Activated CD4-positive, alpha-beta T cell treated with anti-CD3 and anti-CD28 coated beads, Interleukin-2, amount 50 U/mL, for 1 hour (primary cell): ENCODE measurements around the gene KCNK1.

Experiments
- DNase-seq: peaks from one replicate; pipeline ENCODE4 v3.0.0-alpha.2; 2020

The KCNK1 gene

GRCh38 chr1:233613252-233614172 lies at the start of gene KCNK1:
Gene KCNK1 (plus strand): TSS chr1:233614106. CDS start chr1:233614172, 66 bp downstream.
- DNase-seq, result no peak

GRCh38 chr1:233565313-233565712 lies 48.6 kb upstream of the KCNK1 start:
- no peak for DNase-seq

DNA sequence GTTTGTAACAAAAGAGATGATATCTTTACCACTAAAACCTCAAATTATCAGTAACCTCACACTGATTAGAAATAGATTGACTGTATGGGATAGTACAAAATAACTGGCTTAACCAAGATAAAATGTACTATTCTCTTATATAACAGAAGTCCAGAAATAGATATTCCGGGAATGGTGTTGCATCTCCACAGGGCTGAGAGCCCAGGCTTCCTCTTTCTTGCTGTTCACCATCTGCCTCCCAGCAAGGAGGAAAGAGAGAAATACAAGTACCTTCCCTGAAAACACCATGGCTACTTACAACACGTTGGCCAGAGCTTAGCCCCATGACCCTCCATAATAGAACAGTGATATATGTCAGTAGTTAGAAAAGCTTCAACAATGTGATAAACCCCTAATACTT lies 47.0 kb upstream of the KCNK1 start:
- DNase-seq, result no peak

GRCh38 chr1:233569636-233570035 lies 44.3 kb upstream of the KCNK1 start:
- no peak for DNase-seq

- no peak for DNase-seq
Observed at GRCh38 chr1:233570216-233570615, 43.7 kb upstream of the KCNK1 start.

DNA sequence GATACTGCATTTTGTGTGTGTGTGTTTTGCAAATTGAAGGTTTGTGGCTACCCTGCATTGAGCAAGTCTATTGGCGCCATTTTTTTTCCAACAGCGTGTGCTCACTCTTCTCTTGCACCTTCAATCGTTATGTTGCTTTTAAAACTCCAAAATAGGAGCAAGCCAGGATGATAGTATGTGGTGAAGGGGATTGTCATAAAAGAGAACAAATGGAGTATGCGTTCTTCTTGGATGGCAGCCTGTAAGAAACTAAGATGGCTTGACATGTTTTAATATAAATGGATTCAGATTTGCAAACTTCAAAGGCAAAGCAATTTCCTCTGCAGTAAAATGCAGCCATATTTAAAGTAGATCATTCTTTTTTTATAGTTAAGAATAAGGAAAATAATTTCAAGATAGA lies 43.2 kb upstream of the KCNK1 start:
- no peak for DNase-seq

GRCh38 chr1:233572896-233573295 lies 41.0 kb upstream of the KCNK1 start:
- no peak for DNase-seq

DNA sequence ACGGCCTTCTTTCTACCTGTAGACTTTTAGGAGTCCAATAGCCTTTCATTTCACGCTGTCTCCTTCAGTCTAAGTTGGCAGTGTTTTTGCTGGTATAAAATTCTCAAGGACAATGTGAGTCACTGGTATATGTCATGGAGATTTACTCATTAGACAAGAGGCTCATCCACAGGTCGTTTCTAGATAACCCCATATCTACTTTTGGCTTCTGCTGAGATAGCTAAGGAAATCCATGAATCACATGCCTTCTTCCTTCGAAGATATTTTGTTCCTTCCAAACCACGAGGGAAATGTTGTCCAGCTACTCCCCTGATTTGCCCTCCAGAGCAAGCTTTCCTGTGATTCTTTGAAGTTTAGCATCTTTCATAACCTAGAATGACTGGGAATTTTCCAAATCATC lies 38.5 kb upstream of the KCNK1 start:
- DNase-seq, result no peak

DNA sequence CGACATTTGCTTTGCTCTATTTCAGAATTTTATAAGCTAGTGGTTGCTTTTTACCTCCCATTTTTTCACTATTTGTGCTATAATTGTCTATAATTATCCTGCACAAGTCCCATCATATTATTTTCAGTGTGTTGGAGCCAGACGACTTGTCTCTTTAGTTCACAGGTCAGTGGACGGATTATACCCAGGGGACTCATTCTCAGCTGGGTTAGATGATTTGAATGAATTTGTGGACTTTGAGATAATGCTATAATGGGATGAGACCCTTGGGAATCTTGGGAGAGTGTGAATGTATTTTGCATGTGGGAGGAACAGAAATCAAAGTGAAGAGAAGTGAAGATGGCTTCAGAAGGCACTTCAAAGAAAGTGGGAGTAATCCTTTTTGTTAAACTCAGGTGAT lies 31.5 kb upstream of the KCNK1 start:
- no peak for DNase-seq

DNA sequence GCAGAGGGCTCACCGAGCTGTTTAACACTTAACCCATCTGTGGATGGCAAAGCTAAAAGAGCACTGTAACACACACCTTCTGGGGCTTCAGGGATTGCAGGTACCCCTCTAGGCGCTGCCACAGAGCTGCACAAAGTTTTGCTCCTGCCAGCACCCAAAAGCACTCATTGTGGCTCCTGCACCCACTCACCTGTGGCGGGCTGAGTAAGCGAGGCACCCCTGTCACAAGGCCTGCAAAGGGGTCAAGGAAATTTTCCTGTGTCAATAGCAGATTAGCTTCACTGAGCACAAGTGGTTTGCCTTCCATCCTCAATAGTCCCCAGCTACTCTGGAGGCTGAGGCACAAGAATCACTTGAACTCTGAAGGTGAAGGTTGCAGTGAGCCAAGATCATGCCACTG lies 29.5 kb upstream of the KCNK1 start:
- DNase-seq, result no peak

DNA sequence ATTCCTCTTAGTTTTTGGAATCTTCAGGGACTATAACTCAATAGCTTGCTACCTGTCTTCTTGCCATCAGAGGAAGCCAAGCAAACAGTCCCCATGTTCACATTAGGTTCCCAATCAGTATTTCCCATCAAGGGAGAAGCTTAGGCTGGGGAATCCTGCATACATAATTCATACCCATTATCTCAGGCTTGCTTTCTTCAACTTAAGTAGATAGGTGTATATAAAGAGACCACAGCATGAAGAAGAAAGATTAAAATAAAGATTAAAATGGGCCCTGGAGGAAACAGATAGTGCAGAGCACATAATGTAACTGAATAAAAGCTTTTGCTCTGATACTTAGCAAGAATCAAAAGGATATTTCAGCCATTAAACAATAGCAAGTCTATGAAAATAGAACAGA lies 29.0 kb upstream of the KCNK1 start:
- no peak for DNase-seq

DNA sequence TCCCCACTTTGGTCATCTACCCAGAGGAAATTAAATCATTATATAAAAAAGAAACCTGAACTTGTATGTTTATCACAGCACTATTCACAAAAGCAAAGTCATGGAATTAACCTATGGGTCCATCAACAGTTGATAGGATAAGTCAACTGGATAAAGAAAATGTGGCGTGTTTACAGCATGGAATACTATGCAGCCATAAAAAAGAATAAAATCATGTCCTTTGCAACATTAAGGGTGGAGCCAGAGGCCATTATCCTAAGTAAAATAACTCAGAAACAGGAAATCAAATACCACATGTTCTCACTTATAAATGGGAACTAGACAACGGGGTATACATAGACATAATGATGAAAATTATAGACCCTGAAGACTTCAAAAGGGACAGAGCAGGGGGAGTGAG lies 27.6 kb upstream of the KCNK1 start:
- no peak for DNase-seq

- DNase-seq, result no peak
Observed at GRCh38 chr1:233587196-233587595, 26.7 kb upstream of the KCNK1 start.

DNA sequence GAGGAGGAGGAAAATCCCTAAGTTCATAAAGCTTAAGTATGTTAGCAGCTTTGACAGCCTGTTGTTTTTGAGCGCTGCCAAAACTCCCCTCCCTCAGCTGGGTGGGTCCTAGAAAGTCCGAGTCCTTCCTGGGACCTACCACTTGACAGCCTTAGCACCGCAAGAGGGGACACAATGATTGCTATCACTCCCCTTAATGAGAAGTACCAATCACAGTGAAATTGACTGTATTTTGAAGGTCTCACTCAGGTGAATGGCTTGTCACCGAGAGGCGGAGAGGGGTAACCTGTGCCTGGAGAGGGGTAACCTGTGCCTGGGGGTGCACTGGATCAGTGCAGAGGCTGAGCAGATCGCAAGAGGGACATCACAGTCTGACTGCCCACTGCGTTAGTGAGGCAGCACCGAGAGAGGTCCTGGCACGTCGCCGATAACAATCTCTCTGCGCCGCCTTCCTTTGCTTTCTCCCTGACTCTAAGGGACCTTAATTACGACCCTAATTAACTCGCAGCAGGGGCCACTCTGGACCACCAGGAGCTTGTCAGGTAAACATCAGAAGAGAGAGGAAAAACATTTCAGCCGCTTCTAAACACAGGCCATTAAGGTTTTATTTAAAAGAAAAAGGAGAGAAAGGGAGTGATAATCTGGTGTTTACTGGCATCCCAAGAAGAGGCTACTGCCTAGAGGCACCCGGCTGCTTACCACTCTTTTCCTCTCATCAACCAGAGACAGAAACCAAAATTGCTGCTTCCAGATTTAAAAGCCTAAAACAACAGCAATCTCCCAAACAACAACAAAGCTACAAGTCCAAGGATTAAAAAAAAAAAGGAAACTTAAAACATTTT lies 25.7 kb upstream of the KCNK1 start:
- DNase-seq, result no peak

GRCh38 chr1:233597489-233597901 lies 16.4 kb upstream of the KCNK1 start:
- no peak for DNase-seq

DNA sequence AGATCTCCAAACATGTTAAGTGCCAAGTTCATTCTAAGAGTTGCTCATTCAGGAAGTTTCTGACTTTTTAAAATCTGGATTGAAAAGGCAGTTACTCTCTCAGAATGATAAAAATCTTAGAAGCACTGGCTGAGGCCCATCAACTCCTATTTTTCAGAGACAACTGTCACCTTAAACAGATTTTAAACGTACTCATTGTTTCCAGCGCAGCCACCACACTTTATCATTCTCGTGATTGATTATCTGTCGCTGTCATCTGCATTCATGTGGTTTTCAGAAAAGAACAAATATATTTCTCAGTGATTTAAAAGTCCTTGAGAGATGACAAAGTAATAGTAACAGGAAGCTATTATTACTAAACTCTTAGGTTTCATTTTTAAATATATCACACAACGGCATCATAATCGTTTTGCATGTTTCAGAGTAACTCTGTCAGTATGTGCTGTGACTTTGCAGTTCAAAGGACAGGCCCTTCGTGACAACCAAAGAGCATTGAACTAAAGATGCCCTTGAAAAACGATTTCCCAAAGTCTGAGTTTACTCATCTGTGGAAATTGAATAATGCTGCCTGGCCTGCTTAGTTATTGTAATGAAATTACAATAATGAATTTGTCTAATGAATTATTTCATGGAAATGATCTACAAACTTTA lies 14.9 kb upstream of the KCNK1 start:
- DNase-seq, result no peak

GRCh38 chr1:233599542-233600073 lies 14.3 kb upstream of the KCNK1 start:
- DNase-seq, result no peak

- DNase-seq, result no peak
Observed at GRCh38 chr1:233600488-233600887, 13.4 kb upstream of the KCNK1 start.

DNA sequence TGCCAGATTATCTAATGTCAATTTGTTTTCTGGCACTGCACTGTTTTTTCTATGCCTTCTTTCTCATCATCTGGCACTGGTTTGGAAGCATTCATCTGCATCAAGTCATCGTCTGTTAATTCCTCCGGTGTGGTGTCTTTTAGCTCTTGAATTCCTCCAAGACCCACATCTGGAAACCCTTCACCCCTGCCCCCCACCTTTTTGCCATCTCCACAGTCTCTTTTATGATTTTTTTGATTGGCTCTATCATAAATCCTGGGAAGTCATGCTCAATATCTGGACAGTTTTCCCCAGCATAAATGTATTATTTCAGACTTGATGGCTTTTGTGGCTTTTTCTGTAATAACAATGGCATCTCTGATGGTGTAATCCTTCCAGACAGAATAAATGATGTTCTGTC lies 10.4 kb upstream of the KCNK1 start:
- no peak for DNase-seq

DNA sequence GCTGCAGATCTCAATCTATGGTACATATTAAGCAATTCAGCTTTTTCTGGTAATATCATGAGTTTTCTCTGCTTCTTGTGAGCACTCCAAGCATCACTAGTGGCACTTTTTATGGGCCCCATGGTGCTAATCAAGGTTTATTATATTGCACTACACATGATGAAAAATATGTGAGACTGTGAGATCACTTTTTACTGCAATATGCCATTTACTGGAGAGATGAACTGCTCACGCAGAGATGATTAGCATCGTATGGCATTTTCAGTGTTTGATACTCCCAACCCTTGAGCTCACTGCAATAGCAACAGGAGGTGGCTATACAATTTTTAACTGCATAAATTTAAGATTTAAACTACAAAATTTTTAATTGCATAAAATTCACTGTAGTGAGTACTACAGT lies 8.7 kb upstream of the KCNK1 start:
- DNase-seq, result no peak

GRCh38 chr1:233606813-233607212 lies 7.1 kb upstream of the KCNK1 start:
- DNase-seq, result no peak

GRCh38 chr1:233607252-233608119 lies 6.4 kb upstream of the KCNK1 start:
- DNase-seq, result no peak
